8988T (cell line): ENCODE results near the gene PRR15L.
"Not testable (repeated sequence)": the region's sequence is repeated elsewhere in the genome, so short reads cannot be mapped to it uniquely, and the experiment has no call there.

Source experiments
- DNase-seq: peaks from one replicate; pipeline ENCODE4 v3.0.0; 2011

PRR15L gene, protein sequence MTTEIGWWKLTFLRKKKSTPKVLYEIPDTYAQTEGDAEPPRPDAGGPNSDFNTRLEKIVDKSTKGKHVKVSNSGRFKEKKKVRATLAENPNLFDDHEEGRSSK

DNA sequence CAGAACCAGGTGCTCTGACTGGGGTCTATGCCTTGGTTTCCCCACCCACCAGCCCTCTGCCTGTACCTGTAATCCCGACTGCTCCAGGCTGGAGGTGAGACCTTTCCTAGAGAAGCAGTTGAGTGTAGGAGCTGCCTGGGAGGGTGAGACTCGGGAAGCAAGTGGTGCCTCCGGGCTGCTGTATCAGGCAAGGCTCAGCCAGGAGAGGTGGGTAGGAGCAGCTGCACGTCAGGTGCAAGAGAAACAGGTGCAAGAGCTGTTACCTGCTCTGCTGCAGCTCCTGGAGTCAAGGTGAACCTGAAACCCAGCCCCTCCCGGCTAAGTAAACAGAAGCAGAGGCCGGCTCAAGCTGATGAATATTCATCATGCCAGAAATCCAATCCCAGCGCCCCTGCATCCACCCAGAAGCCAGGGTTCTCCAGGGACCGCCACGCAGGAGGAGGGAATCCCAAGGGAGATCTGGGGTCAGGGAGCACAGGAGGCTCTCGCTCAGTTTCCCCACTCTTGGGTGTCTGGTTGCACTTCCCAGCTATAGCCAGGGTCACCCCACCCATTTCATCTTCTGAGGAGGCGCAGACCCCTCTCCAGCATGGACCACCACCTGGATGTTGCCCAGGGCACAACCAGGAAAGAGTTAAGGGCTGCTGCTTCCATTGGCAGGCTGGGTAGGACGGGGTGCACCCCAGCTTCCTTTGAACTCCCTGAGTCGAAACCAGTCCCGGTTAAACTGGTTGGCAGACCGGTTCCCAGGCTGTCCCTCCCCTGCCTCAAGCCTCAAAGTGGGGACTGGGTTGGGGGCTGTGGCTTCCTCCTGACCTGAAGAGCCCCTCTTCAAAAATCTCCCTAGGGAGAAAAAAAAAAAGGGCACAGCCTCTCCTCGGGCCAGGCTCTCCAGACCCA is at the start of gene PRR15L:
Gene PRR15L (minus strand): TSS at position 293 of the 900 bp plus-strand sequence. CDS start 4,649 bp downstream, outside the sequence.
- no peak for DNase-seq

DNA sequence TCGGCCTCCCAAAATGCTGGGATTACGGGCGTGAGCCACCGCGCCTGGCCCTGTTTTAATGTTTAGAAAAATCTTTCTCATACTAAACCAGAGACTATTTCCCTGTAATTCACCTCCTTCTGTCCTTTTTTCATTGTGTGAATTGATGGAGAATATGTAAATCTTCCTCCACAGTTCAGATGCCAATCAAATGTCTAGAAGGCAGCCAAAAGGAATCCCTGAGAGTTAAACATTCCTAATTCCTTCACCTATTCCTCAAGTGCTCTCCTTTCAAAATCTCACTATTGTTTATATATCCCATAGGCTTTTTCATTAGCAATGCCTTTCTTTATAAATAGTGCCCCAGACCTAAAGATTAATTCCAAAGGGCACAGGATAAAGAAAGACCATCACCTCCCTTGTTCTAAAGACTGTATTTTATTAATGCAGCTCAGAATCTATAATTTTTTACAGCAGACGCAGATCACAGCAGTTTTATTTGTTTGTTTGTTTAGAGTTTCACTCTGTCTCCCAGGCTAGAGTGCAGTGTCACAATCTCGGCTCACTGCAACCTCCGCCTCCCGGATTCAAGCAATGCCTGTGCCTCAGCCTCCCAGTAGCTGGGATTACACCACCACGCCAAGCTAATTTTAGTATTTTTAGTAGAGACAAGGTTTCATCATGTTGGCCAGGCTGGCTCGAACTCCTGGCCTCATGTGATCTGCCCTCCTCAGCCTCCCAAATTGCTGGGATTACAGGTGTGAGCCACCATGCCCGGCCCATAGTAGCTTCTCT is 49.4 kb upstream of the PRR15L start:
- DNase-seq: no peak

DNA sequence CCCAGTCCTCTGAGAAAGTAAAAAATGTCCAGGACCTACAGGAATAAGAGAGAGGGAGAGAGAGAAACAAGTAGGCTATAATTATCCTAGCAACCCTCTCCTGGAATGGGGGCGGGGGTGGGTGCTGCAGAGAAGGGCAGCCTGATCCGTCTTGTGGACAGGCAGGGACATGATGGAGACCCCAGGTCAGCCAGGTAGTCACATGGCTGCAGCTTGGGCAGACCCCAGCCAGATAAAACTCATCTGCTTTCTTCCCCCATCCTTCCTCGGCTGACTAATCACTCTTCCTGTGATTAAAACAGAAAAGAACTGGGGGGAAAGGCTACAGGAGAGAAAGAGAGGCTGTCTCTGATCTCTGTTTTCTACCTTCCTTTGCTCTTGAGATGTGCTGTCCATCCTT is 47.3 kb upstream of the PRR15L start:
- DNase-seq: no peak

DNA sequence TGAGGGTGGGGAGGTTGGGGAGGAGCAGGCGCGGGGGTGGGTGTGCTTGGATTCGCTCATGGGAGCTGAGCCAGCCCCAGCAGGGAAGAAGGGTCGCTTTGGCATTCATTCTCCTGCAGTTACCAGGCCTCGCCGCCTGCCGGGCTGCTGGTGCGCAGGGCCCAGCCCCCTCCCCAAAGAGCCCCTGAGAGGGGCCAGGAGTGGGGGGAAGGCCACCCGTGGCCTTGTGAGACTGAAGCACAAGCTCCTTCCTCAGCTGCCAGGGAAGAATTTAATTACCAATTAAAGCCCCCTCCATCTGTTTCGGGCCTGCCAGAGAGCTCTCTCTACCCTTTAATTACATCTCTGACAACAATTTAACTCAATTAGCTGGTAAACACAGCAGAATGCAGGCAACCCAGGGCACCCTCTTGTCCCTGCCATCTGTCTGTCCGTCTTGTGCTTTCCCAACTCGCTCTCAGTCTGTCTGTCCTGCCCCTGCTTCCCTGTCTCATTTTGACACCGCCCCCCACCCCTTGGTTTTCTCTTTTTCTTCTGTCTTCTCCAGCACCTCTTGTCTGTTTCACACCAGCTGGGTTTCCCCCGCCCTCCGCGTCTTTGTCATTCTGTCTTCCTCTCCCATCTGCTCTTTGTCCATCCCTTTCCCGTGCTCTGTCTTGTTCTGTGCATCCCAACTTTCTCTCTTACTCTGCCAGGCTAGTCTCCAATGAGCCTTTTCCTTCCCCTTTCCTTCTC is 45.9 kb upstream of the PRR15L start:
- DNase-seq: no peak

DNA sequence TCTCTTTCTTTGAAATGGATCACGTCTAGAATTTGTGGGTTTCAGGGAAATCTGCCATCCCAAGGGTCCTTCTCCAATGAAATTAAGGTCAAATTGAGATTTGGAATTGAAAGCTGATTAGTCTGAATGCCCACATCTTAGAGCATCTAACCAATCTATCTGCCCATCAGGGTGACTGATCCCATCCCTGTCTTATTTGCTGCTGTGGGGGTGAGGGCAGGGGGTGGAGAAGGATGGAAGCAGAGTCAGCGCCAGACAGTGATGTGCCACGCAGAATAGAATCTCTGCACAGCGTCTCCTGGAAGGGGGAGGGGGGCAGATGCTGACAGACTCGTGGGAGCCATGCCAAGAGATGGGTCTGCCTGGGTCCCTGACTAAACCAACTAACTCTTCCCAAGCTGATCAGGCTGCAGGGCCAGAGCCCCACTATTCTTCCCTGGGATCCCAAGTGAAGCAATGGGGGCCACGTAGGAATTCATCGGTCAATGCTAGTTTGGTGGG is 45.3 kb upstream of the PRR15L start:
- no peak for DNase-seq

DNA sequence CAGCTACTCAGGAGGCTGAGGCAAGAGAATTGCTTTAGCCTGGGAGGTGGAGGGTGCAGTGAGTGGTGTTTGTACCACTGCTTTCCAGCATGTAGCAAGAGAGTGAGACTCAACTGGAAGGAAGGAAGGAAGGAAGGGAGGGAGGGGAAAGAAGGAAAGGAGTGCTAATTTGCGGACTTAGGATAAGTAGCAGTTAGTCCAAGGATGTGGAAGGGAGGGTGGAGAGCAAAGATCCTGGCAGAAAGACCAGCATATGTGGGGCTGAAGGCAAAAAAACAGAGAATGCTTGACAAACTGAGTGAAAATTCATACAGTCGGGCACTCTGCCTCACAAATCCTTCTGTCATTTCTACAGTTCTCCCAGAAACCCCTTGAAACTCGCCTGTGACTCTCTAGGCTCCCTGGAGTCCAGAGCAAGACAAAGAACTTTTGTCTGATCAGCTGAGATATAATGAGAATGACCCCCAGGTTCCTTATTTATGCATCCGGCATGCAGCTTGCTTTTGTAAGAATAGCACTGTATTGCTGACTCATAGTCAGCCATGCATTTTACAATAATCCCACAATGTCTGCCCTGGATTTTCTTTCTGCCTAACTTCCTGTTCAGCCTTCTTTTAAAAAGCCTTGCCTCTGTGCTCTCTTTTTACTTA is 44.7 kb upstream of the PRR15L start:
- DNase-seq: no peak

DNA sequence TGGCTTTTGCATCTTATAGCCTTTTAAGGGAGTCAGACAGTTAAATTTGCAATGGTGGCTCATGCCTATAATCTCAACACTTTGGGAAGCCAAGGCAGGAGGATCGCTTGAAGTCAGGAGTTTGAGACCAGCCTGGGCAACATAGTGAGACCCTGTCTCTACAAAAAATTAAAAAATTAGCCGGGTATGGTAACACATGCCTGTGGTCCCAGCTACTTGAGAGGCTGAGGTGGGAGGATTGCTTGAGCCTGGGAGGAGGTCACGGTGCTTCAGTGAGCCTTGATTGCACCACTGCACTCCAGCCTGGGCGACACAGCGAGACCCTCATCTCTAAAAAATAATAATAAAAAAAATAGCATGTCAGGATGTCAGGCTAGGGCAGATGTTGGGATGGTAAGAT is 44.0 kb upstream of the PRR15L start:
- not testable (repeated sequence) for DNase-seq

DNA sequence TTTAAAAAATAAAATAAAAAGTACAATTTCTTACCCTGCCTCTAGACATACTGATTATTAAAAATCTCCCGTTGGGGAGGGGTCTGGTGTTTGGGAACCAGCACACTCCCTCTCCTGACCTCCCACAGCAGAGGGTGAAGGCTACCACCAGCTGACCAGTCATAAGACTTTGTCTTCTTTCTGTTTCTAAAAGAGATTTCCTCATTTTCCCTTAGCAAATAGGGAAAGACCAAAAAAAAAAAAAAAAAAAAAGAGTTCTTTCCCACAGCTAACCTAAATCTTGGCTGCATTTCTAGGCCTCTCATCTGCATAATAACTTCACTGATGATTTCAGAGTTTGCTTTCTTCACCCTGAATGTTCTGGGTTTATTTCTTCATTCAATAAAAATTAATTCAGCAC is 43.5 kb upstream of the PRR15L start:
- no peak for DNase-seq

DNA sequence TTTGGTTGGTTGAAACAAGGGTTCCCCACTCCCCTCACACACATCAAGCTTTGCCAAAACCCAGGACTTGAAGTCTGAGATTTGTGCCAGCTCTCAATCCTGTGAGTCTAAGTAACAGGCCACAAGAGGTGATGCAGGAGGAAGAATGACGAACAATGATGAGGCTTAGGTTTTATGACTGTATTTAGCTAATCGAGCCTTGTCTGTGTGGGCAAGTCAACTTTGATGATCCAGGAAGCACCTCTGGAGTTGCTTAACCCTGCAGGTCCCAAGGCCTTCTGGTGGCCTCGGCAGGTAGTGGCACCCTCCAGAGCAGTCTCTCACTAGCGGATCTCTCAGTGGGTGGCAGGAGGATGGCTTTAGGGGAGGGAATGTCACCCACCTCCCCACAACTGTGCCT is 41.9 kb upstream of the PRR15L start:
- no peak for DNase-seq

DNA sequence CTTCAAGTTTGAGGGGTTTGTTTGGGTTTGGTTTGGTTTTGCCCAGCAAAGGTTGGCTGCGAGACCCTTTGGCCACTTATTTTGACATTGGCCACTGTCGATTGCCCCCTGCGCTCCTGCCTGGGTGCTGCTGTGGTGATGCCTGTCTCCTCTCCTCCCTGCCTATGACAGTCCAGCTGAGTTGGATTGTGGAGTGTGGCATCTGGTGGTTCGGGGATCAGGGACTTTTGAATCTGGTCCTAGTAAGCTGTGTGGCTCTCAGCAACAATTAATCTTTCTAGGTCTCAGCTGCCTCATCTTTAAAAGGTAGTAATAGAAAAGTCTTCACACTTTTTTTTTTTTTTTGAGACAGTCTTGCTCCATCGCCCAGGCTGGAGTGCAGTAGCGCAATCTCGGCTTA is 40.4 kb upstream of the PRR15L start:
- no peak for DNase-seq

DNA sequence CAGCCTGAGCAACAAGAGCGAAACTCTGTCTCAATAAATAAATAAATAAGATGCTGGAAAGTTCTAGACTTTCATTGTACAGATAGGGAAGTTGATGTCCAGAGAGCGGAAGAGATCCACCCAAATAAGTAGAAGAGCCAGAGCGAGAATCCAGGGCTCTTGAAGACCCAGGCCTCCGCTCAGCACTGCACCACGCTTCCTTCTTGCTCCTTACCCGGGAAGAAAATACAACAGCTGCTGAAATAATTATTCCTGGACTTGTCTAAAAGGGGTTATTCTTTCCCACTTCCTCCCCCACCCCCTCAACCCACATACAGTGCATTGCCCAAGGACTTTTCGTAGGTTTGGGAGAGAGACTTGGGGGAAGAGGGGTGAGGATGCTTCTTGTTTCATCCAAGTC is 39.9 kb upstream of the PRR15L start:
- no peak for DNase-seq

DNA sequence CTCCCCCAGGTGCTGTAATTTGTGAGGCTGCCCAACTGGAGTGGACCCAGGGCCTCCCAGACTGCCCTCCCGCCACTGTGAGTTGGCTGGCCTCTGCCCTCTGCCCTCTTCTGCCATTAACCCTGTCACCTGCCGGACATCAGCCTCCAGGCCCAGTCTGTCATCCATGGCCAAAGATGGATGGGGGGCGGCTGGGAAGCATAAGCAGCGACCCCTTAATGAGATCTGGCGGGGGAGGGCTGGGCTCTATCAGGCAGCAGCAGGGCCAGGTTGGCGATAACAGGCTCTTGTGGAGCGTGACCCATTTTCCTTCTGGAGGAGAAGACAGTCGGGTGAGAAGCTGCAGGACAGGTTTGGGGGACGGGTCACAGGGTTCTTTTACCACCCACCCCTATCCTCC is 38.5 kb upstream of the PRR15L start:
- no peak for DNase-seq

DNA sequence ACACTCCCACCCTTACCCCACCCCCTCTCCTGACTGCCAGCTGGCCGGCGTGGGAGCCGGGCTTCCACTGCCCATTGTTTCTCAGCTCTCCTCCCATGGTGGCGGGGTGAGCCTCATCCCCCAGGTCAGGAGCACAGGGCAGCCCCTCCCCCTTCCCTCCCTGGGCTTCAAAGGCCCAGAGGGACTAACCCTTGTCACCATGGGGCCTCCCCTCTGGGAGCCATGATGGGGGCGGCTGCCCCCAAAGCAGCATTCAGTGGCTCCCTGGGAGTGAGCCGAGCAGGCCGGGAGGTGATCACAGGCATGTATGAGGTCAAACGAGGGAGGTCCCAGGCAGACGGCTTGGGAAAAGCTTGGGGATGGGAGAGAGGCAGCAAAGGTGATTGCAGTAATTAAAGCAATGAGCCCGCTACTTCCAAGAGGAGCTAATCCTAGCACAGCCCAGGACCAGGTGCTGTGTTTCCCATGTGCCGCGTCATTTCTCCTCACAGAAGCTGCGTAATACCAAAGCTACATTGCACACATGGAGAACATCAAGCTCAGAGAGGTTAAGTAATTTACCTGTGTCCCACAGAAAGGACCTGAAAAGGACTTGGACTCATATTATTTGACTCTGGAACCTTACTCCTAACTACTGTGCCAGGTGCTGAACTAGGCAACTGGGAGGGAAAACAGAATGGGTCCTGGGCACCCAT is 37.7 kb upstream of the PRR15L start:
- no peak for DNase-seq

DNA sequence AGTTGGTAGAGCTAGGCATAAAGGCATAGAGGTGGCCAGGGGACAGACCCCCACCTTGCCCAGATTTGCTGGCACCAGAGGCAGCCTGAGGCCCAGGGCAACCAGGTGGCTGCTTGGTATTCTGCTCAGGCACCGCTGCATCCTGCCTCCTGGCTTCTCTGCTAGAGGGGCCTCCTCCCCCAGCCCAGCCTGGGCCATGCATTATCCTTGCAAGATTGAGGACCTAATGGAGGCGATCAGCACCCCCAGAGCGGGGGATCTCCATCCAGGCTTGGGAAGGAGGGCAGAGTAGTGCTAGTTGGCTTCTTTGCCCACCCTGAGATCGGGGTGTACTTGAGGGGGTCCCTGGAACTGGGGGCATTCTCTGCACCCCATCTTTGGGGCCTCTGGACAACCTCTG is 37.0 kb upstream of the PRR15L start:
- DNase-seq: no peak

DNA sequence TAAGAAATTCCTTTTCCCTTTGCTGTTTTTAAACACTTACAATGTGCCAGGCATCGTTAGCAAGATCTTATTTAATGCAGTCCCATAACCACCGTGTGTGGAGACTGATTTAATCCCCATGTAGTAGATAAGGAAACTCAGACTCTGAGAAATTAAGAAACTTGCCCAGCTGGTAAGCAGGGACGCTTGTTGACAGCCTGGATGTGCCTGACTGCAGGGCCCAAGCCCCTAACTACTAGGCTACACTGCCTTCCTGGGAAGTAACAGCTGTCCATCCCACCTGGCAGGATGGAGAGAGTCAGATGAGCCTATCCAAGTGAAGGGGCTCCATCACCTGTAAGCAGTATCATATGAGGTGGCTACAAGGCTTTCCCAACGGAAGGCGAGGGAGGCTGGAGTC is 36.3 kb upstream of the PRR15L start:
- no peak for DNase-seq

DNA sequence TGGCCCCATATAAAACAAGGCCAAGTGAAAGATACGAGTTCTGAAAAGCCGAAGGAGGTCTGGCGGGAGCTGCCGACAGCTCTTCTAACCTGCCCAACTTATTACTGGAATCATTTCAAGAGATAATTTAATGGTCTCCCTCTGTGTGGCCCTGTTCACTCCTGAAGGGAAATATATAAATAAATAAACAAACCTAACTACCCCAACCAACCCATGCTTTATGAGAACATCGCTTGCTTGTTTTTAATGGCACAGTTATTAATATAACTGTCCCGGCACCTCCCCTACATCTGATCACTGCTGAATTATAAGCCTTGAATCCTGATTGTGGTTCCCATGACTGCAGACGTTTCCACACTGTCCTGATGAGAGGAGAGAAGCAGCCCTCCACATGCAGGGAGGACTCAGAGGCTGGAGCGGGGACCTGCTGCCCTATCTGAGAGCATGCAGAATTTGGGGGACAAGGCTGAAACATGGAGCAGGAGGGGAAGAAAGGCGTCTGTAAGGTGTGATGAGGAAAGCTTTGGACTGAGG is 35.4 kb upstream of the PRR15L start:
- no peak for DNase-seq

DNA sequence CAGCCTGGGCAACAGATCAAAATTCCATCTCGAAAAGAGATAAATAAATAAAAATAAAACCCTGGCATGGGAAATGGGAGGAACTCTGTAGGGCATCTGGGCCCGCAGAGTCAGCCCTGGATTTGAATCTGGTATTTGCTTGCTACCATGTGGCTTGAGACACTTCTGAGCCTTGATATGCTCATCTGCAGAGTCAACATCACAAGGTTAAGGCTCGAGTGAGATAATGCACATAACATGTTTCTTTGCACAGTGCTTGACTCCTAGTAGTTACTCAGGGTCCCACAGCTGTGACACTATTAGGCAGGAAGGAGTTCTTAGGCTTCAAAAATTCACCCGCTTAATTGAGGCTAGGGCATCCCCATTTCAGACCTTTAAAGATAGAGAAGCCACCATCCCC is 34.5 kb upstream of the PRR15L start:
- DNase-seq: no peak

DNA sequence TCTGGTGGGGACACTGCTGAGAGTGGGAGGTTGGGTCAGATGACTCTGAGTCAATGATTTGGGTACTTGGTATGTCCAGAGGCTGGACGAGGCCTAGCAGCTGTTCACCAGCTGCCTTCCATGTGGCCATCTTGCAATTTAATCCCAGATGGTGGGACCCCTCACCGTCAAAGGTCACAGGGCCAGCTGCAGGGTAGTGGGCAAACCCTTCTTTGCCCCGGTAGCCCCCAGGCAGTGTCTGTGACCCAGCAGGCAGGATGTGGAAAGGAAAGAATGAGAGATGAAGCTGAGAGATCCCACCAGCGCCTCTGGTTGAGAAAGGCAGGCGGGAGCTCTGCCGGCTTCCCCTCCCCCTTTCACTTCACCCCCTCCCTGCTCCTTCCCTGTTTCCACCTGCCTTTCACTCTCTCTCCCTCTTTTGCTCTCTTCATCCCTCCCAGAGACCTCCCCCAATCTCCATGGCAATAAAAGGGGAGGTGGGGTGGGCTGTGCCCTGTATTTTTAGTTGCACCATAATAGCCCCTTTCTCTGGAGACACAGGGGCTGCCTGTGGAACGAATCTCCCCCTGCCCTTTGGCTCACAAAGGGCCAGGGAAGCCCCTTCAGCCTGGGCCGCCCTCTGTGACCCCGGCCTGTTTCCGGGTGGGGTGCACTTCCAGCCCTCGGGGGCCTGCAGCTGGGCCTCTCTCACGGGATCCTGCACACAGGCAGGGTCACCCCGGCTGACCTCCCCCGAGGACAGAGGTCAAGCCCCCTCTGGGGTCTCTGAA is 33.5 kb upstream of the PRR15L start:
- no peak for DNase-seq

DNA sequence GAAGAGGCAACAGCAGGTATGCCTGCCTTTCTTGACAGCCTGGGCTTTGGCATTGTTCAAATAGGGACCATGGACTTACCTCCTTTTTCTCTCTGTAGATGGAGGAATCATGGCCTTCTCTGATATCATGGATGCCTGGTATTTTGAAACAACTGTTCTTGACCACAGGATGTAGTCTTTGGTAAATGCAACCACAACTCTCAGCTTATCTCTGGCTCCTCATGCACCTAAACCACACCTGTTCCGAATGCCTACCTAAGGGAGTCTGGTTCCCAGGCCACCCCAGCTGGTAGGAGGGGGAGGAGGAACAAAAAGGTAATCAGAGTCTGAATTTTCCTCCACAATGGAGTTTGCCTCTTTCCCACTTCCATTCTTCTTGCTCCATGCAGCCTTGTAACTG is 32.0 kb upstream of the PRR15L start:
- no peak for DNase-seq

DNA sequence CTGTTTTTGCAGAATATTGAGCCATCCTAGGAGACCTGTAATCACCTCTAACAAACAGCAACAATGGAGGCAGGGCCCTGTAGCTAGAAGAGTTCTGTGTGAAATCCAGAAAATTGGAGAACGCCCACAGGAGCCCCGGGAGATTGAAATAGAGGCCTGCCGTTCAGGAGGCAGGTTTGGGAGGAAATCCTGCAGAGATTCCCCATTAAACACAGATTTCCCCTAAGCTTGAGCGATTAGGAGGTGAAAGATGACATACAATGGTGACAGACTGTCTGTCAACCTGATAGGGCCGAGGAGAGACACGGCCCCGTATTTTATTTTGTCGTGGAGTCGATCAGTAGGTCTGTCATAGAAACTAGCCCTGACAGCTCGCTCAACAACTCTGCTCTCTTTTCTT is 31.5 kb upstream of the PRR15L start:
- no peak for DNase-seq

DNA sequence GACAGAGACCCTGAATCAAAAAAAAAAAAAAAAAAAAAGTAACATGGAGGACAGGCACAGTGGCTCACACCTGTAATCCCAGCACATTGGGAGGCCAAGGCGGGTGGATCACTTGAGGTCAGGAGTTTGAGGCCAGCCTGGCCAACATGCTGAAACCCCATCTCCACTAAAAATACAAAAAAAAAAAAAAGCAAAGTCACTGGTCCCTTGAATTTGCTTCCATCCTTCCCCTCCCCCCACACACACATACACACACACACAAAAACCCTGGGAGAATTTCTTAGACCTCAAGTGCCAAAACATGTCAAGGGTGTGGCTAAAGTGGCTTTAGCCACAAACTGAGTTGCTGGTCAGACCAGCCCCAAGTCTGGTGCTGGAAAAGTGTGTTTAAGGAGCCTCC is 30.8 kb upstream of the PRR15L start:
- DNase-seq: not testable (repeated sequence)
